GM18511 (cell line): Measurements from ENCODE around the gene CAMK2N2.
"Not testable (repeated sequence)": the region's sequence is repeated elsewhere in the genome, so short reads cannot be mapped to it uniquely, and the experiment has no call there.

Experiments
- ATAC-seq: cut with Tn5 transposase; IDR thresholded peaks from one replicate; pipeline ENCODE4 v1.9.1; 2021; ENCODE audit warnings: mild to moderate bottlenecking, moderate library complexity; ENCODE audit not compliant: unreplicated experiment

CAMK2N2 gene

DNA sequence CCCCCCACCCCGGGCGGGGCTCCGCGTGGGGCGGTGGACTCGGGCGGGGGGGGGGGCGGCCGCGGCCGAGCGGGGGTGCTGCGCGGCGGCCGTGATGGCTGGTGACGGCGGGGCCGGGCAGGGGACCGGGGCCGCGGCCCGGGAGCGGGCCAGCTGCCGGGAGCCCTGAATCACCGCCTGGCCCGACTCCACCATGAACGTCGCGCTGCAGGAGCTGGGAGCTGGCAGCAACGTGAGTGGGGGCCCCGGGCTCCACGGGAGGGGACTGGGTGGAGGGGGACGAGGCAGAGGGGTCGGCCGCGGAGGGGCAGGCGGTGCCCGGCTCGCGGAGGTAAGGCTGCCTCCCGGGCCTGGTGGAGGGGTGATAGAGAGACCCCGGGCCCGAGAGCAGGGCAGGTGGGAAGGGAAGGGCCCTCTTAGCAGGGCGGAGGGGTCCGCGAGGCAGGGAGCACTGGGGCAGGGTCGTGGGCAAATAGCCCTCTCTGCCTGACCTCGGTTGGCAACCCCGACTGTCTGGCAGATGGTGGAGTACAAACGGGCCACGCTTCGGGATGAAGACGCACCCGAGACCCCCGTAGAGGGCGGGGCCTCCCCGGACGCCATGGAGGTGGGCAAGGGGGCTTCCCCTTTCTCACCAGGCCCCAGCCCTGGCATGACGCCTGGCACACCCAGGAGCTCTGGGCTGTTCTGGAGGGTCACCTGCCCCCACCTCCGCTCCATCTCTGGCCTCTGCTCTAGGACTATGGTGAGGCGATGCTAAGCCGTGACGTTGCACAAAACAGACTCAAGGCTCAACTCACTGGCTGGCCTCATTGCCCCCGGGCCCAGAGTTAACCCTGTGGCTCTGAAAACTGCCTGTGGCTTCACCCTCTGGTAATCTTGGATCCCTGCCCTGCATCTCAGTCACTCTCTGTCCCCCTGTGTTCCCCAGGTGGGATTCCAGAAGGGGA lies 14.9 kb upstream of the CAMK2N2 start, which contains the start of gene ECE2:
Gene ECE2 (plus strand): TSS at position 62 of the 950 bp plus-strand sequence. CDS start 132 bp downstream, at position 194.
- ATAC-seq, result no peak

DNA sequence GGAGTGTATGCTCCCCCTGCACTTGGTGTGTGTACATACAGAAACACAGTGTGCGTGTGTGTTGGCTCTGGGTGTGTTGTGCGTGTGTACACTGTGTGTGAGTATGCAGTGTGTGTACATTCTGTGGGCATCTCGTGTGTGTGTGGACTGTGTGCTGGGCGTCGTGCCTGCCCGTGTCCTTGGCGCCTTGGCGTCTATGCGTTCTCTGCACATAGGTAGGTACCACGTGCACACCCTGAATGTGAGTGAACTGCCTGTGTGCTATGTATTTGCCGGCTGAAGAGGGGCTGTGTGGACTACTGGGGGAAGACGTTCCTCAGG lies 14.0 kb upstream of the CAMK2N2 start:
- no peak for ATAC-seq

DNA sequence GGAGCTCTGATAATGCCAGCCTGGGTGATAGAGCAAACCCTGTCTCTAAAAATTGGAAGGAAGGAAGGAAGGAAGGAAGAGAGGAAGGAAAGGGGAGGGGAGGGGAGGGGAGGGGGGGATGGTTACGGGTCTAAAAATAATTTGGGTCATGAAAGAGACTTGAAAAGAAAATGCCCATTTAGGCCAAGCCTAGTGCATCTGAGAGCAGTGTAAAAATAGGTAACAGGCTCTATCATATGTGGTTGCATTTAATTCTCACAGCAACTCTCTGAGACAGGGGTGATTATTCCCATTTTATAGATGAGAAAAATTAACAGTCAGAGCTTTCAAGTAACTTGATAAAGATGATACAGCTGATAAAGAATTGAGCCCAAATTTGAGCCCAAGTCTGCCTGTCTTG lies 10.9 kb upstream of the CAMK2N2 start:
- no peak for ATAC-seq

DNA sequence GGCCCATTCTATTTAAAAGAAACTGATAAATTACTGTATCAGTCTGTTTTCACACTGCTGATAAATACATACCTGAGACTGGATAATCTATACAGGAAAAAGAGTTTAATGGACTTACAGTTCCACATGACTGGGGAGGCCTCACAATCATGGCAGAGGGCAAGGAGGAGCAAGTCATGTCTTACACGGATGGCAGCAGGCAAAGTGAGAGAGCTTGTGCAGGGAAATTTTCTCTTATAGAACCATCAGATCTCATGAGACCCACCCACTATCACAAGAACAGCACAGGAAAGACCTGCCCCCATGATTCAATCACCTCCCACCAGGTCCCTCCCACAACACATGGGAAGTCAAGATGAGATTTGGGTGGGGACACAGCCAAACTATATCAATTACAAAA lies 5.9 kb upstream of the CAMK2N2 start:
- not testable (repeated sequence) for ATAC-seq

DNA sequence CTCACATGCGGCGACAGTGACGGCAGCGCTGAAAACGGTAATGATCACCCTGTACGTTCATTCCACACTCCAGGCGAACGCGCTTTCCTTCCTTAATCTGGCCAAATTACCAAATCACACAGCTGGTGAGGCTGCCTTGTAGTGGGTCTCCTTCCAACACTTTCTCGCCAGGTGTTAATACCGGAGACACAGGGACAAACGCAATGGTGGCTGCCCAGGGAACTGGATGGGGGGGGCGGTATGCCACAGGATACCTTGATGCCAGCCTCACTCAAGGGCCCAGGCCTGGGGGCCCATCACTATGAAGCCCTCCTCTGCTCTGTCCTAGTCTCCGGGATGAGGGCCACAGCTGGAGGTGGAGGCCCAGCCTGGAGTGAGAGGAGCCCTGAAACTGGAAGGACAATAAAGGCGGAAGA lies 1.4 kb upstream of the CAMK2N2 start:
- ATAC-seq, result no peak

GRCh38 chr3:184261854-184262763 lies 756 bp upstream of the CAMK2N2 start:
- peak; percentile 11 for ATAC-seq

- no peak for ATAC-seq
Observed at GRCh38 chr3:184260724-184261269, 556 bp downstream of the CAMK2N2 start.

DNA sequence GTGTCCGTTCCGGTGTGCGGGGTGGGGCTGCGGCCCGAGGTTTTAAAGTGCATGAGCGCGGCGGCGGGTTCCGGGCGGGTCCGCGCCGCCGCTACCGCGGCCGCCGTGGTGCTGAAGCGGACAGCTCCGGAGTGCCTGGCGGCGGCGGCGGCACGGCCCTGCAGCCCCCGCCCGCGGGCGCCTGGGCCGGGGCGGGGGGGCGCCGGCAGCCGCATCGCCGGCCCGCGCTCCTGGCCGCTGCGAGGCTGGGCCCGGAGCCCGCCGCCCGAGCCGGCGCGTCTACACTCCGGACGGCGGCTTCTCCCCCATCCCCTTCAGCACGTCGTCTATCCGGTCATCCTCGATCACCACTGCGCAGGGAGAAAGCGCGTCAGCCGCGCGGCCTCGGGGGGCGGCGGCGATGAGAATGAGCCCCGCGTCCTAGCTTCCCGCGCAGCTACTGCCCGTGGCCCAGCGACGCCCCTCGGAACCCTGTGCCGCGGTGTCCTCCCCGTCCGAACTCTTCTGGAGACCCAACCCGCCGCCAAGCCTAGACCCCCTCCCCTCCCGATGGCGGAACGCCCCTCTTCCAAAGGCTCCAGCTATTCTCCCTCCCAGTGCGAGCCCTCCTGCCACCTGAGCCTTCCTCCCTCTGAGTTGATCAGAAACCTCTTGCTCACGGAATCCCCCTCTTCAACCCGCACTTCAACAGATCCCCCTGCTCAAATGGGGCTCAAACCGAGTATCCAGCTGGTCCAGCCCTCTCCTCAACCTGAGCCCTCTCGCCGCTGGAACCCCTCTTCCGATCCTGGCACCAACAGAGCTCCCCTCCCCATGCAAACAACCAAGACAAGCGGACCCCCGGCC lies 1.3 kb downstream of the CAMK2N2 start:
- ATAC-seq, result no peak

- no peak for ATAC-seq
Observed at GRCh38 chr3:184259396-184259877, 1.9 kb downstream of the CAMK2N2 start.

DNA sequence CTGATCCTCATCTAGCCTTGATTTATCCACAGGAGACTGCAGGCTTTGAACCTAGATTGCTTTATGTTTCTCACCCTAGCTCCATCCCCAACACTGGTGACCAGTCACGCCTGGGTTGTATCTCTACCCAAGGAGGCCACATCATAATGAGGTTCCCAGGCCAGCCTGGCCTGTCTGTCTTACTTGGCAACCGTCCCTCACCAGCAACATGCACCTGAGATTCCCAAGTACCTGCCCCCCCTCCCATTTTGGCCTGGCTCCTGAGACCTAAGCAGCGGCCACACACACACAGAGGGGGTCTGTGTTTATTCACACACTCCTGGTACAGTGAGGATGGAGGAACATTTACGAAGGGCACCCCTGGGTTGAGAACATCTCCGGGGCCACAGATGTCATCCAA lies 2.4 kb downstream of the CAMK2N2 start:
- ATAC-seq, result no peak

GRCh38 chr3:184257083-184257915 lies 4.1 kb downstream of the CAMK2N2 start:
- no peak for ATAC-seq

DNA sequence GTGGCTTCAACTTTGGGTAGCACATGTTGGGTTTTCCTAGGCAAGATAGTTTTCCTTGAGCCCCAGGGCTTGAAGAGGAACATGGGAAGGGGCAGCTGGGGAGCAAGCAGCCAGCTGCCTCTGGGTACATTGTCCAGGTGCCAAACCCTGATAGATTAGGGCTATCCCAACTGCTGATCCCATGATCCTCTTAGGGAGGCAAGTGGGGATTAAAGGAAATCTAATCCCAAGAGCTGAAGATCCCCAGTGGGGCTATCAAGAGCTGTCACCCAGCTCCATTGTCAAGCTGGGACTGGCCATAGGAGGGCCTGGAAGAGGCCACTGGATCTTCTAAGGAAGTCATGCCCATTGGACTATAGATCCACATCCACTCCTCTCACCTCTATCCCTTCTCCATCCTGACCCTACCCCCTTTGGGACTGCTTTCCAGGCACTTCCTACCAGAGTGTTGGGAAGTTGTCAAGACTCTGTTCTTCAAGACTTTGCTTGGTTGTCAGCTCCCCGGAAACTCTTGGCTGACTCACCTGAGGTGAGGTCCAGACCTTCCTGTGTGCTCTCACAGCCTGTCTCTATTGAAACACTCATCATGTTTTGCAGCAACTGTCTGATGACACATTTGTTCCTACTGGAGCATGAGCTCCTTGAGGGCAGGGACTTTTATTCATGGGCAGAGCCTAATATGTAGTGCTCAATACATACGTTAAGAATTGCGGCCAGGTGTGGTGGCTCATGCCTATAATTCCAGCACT lies 5.9 kb downstream of the CAMK2N2 start:
- no peak for ATAC-seq

DNA sequence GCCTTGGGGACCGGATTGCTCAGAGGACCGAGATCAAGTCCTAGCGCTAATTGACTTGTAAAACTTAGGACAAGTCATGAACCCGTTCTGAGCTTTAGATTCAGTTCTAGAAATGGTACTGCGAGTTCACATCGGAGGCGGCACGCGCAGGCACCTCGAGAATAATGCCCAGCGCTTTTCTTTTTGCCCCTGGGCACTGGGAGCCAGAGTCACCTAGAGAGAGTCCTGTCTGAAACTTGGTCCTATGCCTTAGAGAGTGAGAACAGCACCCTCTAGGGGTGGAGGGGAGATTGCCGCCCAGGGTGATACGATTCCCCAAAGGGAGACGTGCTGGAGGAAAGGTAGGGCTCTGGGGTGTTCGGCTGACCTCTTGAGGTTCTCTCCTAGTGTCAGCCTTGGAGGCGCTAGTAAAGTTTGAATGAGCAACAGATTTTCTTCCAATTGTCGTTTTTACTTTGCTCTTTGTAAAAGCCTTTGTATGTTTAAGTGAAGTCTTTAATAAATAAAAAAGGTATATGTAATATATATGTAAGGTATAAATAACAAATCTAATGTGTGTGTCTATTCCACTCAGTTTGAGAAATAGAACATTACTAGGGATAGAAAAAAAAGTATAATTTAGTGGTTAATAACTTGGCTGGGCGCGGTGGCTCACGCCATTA lies 11.1 kb downstream of the CAMK2N2 start:
- ATAC-seq, result peak; percentile 75

DNA sequence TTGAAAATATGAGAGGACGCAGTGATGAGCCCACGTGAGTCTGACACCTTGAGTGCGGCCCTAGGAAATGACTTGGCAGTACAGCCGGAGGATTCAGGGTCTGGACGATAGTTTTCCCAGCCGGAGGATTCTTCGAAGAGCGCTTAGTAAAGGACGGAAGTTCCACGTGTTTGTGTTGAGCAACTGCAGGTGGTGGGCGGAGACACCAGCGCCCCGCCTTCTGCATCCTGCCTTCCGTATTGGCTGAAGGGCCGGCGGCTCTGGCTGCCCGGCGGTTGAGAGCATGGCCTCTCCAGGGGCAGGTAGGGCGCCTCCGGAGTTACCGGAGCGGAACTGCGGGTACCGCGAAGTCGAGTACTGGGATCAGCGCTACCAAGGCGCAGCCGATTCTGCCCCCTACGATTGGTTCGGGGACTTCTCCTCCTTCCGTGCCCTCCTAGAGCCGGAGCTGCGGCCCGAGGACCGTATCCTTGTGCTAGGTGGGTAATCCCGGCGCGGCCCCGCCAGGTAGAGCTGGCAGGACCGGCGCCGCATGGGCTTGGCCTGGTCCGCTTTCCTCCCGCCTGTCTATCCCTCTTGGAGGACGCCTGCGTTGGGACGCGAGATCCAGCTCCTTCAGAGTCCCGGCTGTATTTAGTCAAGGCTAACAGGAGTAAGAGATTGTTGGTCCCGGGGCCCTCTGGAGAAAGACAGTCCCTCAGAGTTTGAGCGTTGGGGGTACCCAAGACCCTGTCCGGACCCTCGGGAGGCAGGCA lies 11.8 kb downstream of the CAMK2N2 start, which contains the start of gene EEF1AKMT4:
Gene EEF1AKMT4 (plus strand): TSS at position 261 of the 755 bp plus-strand sequence. CDS start 23 bp downstream, at position 284.
- ATAC-seq, result peak; percentile 92

- ATAC-seq, result peak; percentile 61
Observed at GRCh38 chr3:184248454-184249411, 12.6 kb downstream of the CAMK2N2 start, which contains the start of gene ALG3. Gene ALG3, minus strand, starts transcription at chr3:184248962. Its CDS starts 22 bp downstream, at chr3:184248940.

- ATAC-seq, result no peak
Observed at GRCh38 chr3:184242297-184242685, 19.1 kb downstream of the CAMK2N2 start.
